WERI-Rb-1 (cell line): ENCODE measurements around the gene CCR9.

ENCODE experiments used
- DNase-seq: peaks from one replicate; pipeline ENCODE4 v3.0.0-alpha.2; 2020
- H3K27ac ChIP-seq: fragments of 250-450 bp; sonication (Bioruptor Pico); 2 replicates; pipeline ENCODE4 v1.5.1; 2020; ENCODE audit warnings: mild to moderate bottlenecking, moderate library complexity
- H3K27me3 ChIP-seq: fragments of 250-450 bp; sonication (Bioruptor Pico); 2 replicates; pipeline ENCODE4 v1.5.1; 2021; ENCODE audit warnings: mild to moderate bottlenecking, low read depth, moderate library complexity; ENCODE audit not compliant: insufficient read depth, severe bottlenecking
- H3K36me3 ChIP-seq: fragments of 250-450 bp; sonication (Bioruptor Pico); 2 replicates; pipeline ENCODE4 v1.5.1; 2020; ENCODE audit warnings: mild to moderate bottlenecking, moderate library complexity
- H3K4me3 ChIP-seq: 2 replicates; pipeline ENCODE4 v1.5.1; 2011; ENCODE audit warnings: low read depth, mild to moderate bottlenecking, control low read depth, low read length
- H3K9me3 ChIP-seq: fragments of 250-450 bp; sonication (Bioruptor Pico); 2 replicates; pipeline ENCODE4 v1.5.1; 2021; ENCODE audit warnings: mild to moderate bottlenecking, moderate library complexity; ENCODE audit not compliant: severe bottlenecking
- CTCF ChIP-seq: IDR thresholded peaks from 2 replicates; pipeline ENCODE4 v1.5.1; 2011; ENCODE audit warnings: low read depth, mild to moderate bottlenecking, control low read depth, inconsistent platforms, low read length

The CCR9 gene

GRCh38 chr3:45907769-45908705 lies 21.7 kb downstream of the CCR9 start:
- H3K27me3 ChIP-seq = no peaks in the 10 kb centered on the region
- no peak overlapping the region for H3K27ac ChIP-seq
- no peak for DNase-seq
- TF ChIP-seq CTCF = no peak
- H3K36me3 ChIP-seq = no peaks in the 10 kb centered on the region; the same call in 1 of the 2 replicates
- no peak overlapping the region for H3K4me3 ChIP-seq
- no peaks in the 10 kb centered on the region for H3K9me3 ChIP-seq

GRCh38 chr3:45908761-45909160 lies 22.4 kb downstream of the CCR9 start:
- no peaks in the 10 kb centered on the region; the same call in 1 of the 2 replicates for H3K36me3 ChIP-seq
- no peak for DNase-seq
- H3K27ac ChIP-seq = no peak overlapping the region
- no peaks in the 10 kb centered on the region for H3K27me3 ChIP-seq
- no peak overlapping the region for H3K4me3 ChIP-seq
- H3K9me3 ChIP-seq = no peaks in the 10 kb centered on the region
- TF ChIP-seq CTCF = no peak

GRCh38 chr3:45909542-45909941 lies 23.2 kb downstream of the CCR9 start:
- Histone ChIP-seq H3K27ac (no peak overlapping the region), H3K9me3 (no peaks in the 10 kb centered on the region), H3K4me3 (no peak overlapping the region), H3K27me3 (no peaks in the 10 kb centered on the region), H3K36me3 (no peaks in the 10 kb centered on the region; the same call in 1 of the 2 replicates)
- DNase-seq = no peak
- no peak for TF ChIP-seq CTCF

GRCh38 chr3:45910892-45911291 lies 24.5 kb downstream of the CCR9 start:
- no peak for DNase-seq
- Histone ChIP-seq H3K9me3 (no peaks in the 10 kb centered on the region), H3K36me3 (no peaks in the 10 kb centered on the region), H3K27ac (no peak overlapping the region), H3K4me3 (no peak overlapping the region), H3K27me3 (no peaks in the 10 kb centered on the region)
- TF ChIP-seq CTCF = no peak

GRCh38 chr3:45911511-45912226 lies 25.3 kb downstream of the CCR9 start:
- no peak overlapping the region for H3K4me3 ChIP-seq
- H3K9me3 ChIP-seq = no peaks in the 10 kb centered on the region
- H3K27ac ChIP-seq = no peak overlapping the region
- H3K27me3 ChIP-seq = no peaks in the 10 kb centered on the region
- H3K36me3 ChIP-seq = no peaks in the 10 kb centered on the region
- no peak for TF ChIP-seq CTCF
- DNase-seq = no peak
